Head of caudate nucleus (tissue), 42 donors: ENCODE results near the gene ORC5.
"Not testable (repeated sequence)": the region's sequence is repeated elsewhere in the genome, so short reads cannot be mapped to it uniquely, and the experiment has no call there.

Experiments
- DNase-seq, 42 donors: peaks; one replicate each; pipeline versions ENCODE4 v3.0.0 to v3.0.0-alpha.2; 2020 to 2021; ENCODE audit warnings: mixed read lengths in 7 of 42
- intact Hi-C: fragments of 100-400 bp; cut with DNase I; formaldehyde crosslinking; loops from one replicate; pipeline ENCODE4 v1.15.0; 2022

ORC5 gene

GRCh38 chr7:104207731-104208420 is at the start of gene ORC5:
TSS of gene ORC5 (minus strand) at chr7:104208013. CDS start at chr7:104207904, 109 bp downstream.
- DNase-seq, result peak; percentile 32 to 91 (median 80)
- intact Hi-C loops, result no loop called here

- intact Hi-C loops, result no loop called here
- no peak for DNase-seq
These were observed 47.8 kb upstream of the ORC5 start for GRCh38 chr7:104255616-104256015.

- no peak for DNase-seq
- intact Hi-C loops, result no loop called here
These were observed 47.4 kb upstream of the ORC5 start for GRCh38 chr7:104255194-104255593.

- intact Hi-C loops, result no loop called here
- no peak for DNase-seq
These were observed 46.9 kb upstream of the ORC5 start for GRCh38 chr7:104254696-104255095.

- no peak for DNase-seq
- intact Hi-C loops, result no loop called here
These were observed 44.8 kb upstream of the ORC5 start for GRCh38 chr7:104252409-104253134.

- intact Hi-C loops, result no loop called here
- no peak for DNase-seq
These were observed 34.8 kb upstream of the ORC5 start for GRCh38 chr7:104242638-104243037.

- DNase-seq, result no peak
These were observed 33.9 kb upstream of the ORC5 start for GRCh38 chr7:104241538-104242209.

GRCh38 chr7:104241135-104241534 is 33.3 kb upstream of the ORC5 start:
- DNase-seq, result no peak
- intact Hi-C loops, result no loop called here

More at GRCh38 chr7:104241538-104242209, 33.9 kb upstream of the ORC5 start:
- intact Hi-C loops, result no loop called here

- intact Hi-C loops, result no loop called here
- DNase-seq, result no peak
These were observed 32.6 kb upstream of the ORC5 start for GRCh38 chr7:104240401-104240800.

- not testable (repeated sequence) for DNase-seq
- intact Hi-C loops, result loop anchor here (10.0 kb wide), 1 partner anchor 680 kb away; no protein-coding TSS in a partner anchor
These were observed 27.2 kb upstream of the ORC5 start for GRCh38 chr7:104234990-104235389.

- peak; percentile 16 to 85 (median 62) for DNase-seq
- intact Hi-C loops, result loop anchor here (10.0 kb wide), 1 partner anchor 683 kb away; no protein-coding TSS in a partner anchor
These were observed 23.5 kb upstream of the ORC5 start for GRCh38 chr7:104231054-104232046.

GRCh38 chr7:104230606-104231005 is 22.8 kb upstream of the ORC5 start:
- peak in 4 of 42 donors; percentile 3 to 17 (median 8) for DNase-seq
- intact Hi-C loops, result loop anchor here (10.0 kb wide), 1 partner anchor 684 kb away; no protein-coding TSS in a partner anchor

- intact Hi-C loops, result no loop called here
- DNase-seq, result no peak
These were observed 20.6 kb upstream of the ORC5 start for GRCh38 chr7:104228442-104228841.

- intact Hi-C loops, result no loop called here
- DNase-seq, result no peak
These were observed 17.6 kb upstream of the ORC5 start for GRCh38 chr7:104225451-104225850.

- intact Hi-C loops, result no loop called here
These were observed 9.8 kb upstream of the ORC5 start for GRCh38 chr7:104217620-104218019.

GRCh38 chr7:104209063-104209462 is 1.2 kb upstream of the ORC5 start:
- DNase-seq, result no peak
- intact Hi-C loops, result no loop called here

More at GRCh38 chr7:104217620-104218019, 9.8 kb upstream of the ORC5 start:
- no peak for DNase-seq

GRCh38 chr7:104208421-104208780 is 588 bp upstream of the ORC5 start:
- DNase-seq, result no peak
- intact Hi-C loops, result no loop called here

GRCh38 chr7:104207348-104207730 is 474 bp downstream of the ORC5 start:
- intact Hi-C loops, result no loop called here
- DNase-seq, result peak in 4 of 42 donors; percentile 13 to 44 (median 18)

- no peak for DNase-seq
- intact Hi-C loops, result no loop called here
These were observed 972 bp downstream of the ORC5 start for GRCh38 chr7:104206841-104207240.
